ENCODE measurements around the gene IL9R. TPM values are rescaled to one million over a fixed set of nuclear protein-coding genes. Genes with fewer than 3 reads are reported as not detected.

Gene IL9R
- total and polyA plus RNA-seq, 9 of the 15 experiments (the other 6 are each of a cell fraction or from before 2014, with no cell fraction given): 0.58 to 2.7 (median 1.6) TPM

DNA sequence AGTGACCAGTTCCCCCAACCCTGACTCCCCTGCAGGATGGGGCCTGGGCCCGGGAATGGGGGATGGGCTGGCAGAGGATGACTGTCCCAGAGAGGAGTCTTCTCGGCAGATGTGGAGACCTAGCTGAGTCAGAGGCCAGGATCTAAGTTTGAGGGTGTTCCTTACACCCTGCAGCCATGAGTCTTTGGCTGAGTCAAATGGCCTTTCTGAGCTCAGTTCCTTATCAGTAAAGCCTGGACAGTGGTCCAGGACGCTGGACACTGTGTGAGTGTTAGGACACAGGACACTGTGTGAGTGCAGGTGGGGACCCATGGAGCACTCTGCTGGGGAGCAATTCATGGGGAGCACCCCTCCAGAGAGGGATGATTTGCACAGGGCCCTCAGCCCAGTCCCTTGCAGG is 5.0 kb downstream of the IL9R start:
- H3K9me3 ChIP-seq (replicated peaks; ENCODE audit: control insufficient read depth, insufficient read depth, low read depth, low read length): no peaks in the 10 kb centered on the region
- H4K20me1 ChIP-seq (replicated peaks; ENCODE audit: control insufficient read depth, insufficient read depth, low read length): no peaks in the 10 kb centered on the region
- peak; percentile 35 to 77 (median 52) for DNase-seq (ENCODE audit: extremely low read depth in 1 of 4, low spot score in 3 of 4)
- H3K36me3 ChIP-seq (ENCODE audit: control insufficient read depth, insufficient read depth, low read length): no peaks in the 10 kb centered on the region
- no peak overlapping the region for H3K4me3 ChIP-seq
- peak; percentile 75 for ATAC-seq
- intact Hi-C loops (cut with micrococcal nuclease): no loop called here
- POLR2A ChIA-PET: no interaction called here
- H3K27me3 ChIP-seq (ENCODE audit: control insufficient read depth in 2 of 2, insufficient read depth in 2 of 2, low read length in 2 of 2): no peaks in the 10 kb centered on the region
- peak overlapping the region; percentile 83 for H3K27ac ChIP-seq (ENCODE audit: extremely low read depth, low read depth, low read length)
- BruUV-seq (replicated peaks): no TSS peak
- H3K4me1 ChIP-seq (replicated peaks in 1 of 2; ENCODE audit: control insufficient read depth in 2 of 2, insufficient read depth in 2 of 2, low read length in 2 of 2): peaks cover 35 to 42% of the 10 kb centered on the region in 2 experiments; a peak in 4 of 5 replicates
- peak; percentile 87 for FAIRE-seq
- 0% methylated on average over 2 of the region's 3 CpGs for WGBS (ENCODE audit: insufficient coverage, low coverage, missing lambda C conversion rate)
- no peaks in the 10 kb centered on the region for H3K9me1 ChIP-seq (ENCODE audit: control insufficient read depth, insufficient read depth, low read length)
- peak overlapping the region; percentile 18 for H3K4me2 ChIP-seq (ENCODE audit: insufficient read depth, low read length)
- CTCF ChIA-PET (ENCODE audit: low intra/inter-chr PET ratio): no interaction called here
- peak overlapping the region; percentile 70 for H2AFZ ChIP-seq (ENCODE audit: low read depth, low read length)
- H3K79me2 ChIP-seq (ENCODE audit: control insufficient read depth, insufficient read depth, low read length): no peaks in the 10 kb centered on the region; the same call in 2 of the 3 replicates
- peak overlapping the region; percentile 14 to 82; a peak in 3 of 4 replicates for H3K9ac ChIP-seq (ENCODE audit: insufficient read depth in 1 of 2, low read depth in 2 of 2, low read length in 2 of 2)
- in situ Hi-C loops (cut with MboI): no loop called here
- 0 out of 2 replicates have a peak, but pooled peaks have one; percentile 53 for TF ChIP-seq SMARCE1 (IDR thresholded peaks at IDR 0.05)
- 0 out of 2 replicates have a peak, but pooled peaks have one; percentile 16 for TF ChIP-seq NFRKB (IDR thresholded peaks at IDR 0.05; ENCODE audit: low read depth)
- TF ChIP-seq HDAC1 (IDR thresholded peaks at IDR 0.05): peak in 1 of 2 experiments; percentile 18; a peak in 1 of 4 replicates
- peak; percentile 23; the same call in 1 of the 2 replicates for TF ChIP-seq TCF3 (CRISPR knock-in tag; IDR thresholded peaks at IDR 0.05)
- TF ChIP-seq ZSCAN29 (IDR thresholded peaks at IDR 0.05): no peak
- TF ChIP-seq ARID1B (IDR thresholded peaks at IDR 0.05): peak; percentile 46
- TF ChIP-seq JUN (IDR thresholded peaks at IDR 0.05; ENCODE audit: borderline replicate concordance, low read depth, low read length): 0 out of 2 replicates have a peak, but pooled peaks have one; percentile 35
- no peak for TF ChIP-seq JUN (CRISPR knock-in tag; IDR thresholded peaks at IDR 0.05; ENCODE audit: borderline replicate concordance)
- TF ChIP-seq ZNF584 (CRISPR knock-in tag; IDR thresholded peaks at IDR 0.05; ENCODE audit: low read depth): no peak
- peak; percentile 61 for TF ChIP-seq CBFA2T3 (IDR thresholded peaks at IDR 0.05)
- TF ChIP-seq CHCHD3 (CRISPR knock-in tag; IDR thresholded peaks at IDR 0.05): no peak
- TF ChIP-seq MAFF (IDR thresholded peaks at IDR 0.05; ENCODE audit: low read length): no peak
- TF ChIP-seq ZNF263 (CRISPR knock-in tag; IDR thresholded peaks at IDR 0.05; ENCODE audit: borderline replicate concordance): peak; percentile 89
- peak in 1 of 3 experiments; percentile 22 for TF ChIP-seq YY1 (IDR thresholded peaks at IDR 0.05; ENCODE audit: borderline replicate concordance in 1 of 3, control insufficient read depth in 1 of 3, extremely low read depth in 1 of 3, insufficient read depth in 3 of 3, insufficient read length in 1 of 3, insufficient replicate concordance in 2 of 3, low read depth in 1 of 3, low read length in 2 of 3)
- TF ChIP-seq, protein P1, sequence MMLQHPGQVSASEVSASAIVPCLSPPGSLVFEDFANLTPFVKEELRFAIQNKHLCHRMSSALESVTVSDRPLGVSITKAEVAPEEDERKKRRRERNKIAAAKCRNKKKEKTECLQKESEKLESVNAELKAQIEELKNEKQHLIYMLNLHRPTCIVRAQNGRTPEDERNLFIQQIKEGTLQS (IDR thresholded peaks at IDR 0.05): peak; percentile 62; the same call in 1 of the 2 replicates
- TF ChIP-seq, protein P1 (CRISPR knock-in tag; conservative IDR thresholded peaks at IDR 0.05): no peak
- TF ChIP-seq RFX7 (CRISPR knock-in tag; IDR thresholded peaks at IDR 0.05): no peak
- no peak for TF ChIP-seq DACH1 (IDR thresholded peaks at IDR 0.05; ENCODE audit: partially characterized antibody)
